SK-N-SH (cell line): ENCODE measurements around the gene RALGDS. TPM values are rescaled to one million over a fixed set of nuclear protein-coding genes. Genes with fewer than 3 reads are reported as not detected.

Experiments
- CTCF ChIA-PET: fragments of 300-600, 350-600 bp; formaldehyde crosslinking; extraction: SDS; loops from one replicate; lab custom pipeline; 2021; lab: Yijun Ruan, JAX
- POLR2A ChIA-PET: fragments of 350-600 bp; sonication (Branson Sonifier 250); formaldehyde crosslinking; extraction: SDS; loops from one replicate; lab custom pipeline; 2020; ENCODE audit warnings: antibody characterized with exemption, inconsistent platforms; lab: Yijun Ruan, JAX
- DNase-seq: peaks from one replicate; pipeline ENCODE4 v3.0.0; 2012
- H2AFZ ChIP-seq: fragments of 200-600 bp; sonication (generic); 2 replicates; pipeline ENCODE4 v1.8.1; 2016; ENCODE audit warnings: antibody characterized with exemption, mild to moderate bottlenecking, low read depth
- H3F3A ChIP-seq: fragments of 200-600 bp; sonication (generic); replicated peaks from 2 replicates; pipeline ENCODE3; 2016; ENCODE audit warnings: antibody characterized with exemption, mild to moderate bottlenecking; ENCODE audit not compliant: insufficient read depth
- H3K27ac ChIP-seq, 2 experiments: fragments of 200-500 bp in 1 of 2; fragments of 200-600 bp in 1 of 2; sonication (Bioruptor generic) in 1 of 2; sonication (generic), shearing (Covaris generic) in 1 of 2; 2 replicates each; pipeline versions ENCODE4 v1.5.1 to v1.6.1; 2014 to 2016; ENCODE audit warnings: low read depth in 2 of 2, inconsistent platforms in 1 of 2, low read length in 1 of 2, mild to moderate bottlenecking in 1 of 2, mixed read lengths in 1 of 2
- H3K27me3 ChIP-seq: fragments of 200-600 bp; sonication (generic), shearing (Covaris generic); 2 replicates; pipeline ENCODE4 v1.6.1; 2016; ENCODE audit warnings: mixed run types; ENCODE audit not compliant: insufficient read depth
- H3K36me3 ChIP-seq, 2 experiments: fragments of 200-500 bp in 1 of 2; fragments of 200-600 bp in 1 of 2; sonication (Bioruptor generic) in 1 of 2; sonication (generic) in 1 of 2; replicated peaks in 1 of 2; 2 replicates each; pipeline versions ENCODE3 to v1.5.1; 2014 to 2016; ENCODE audit warnings: low read length in 1 of 2, mild to moderate bottlenecking in 1 of 2; ENCODE audit not compliant: insufficient read depth in 2 of 2, control insufficient read depth in 1 of 2
- H3K4me1 ChIP-seq, 2 experiments: fragments of 200-500 bp in 1 of 2; fragments of 200-600 bp in 1 of 2; sonication (Bioruptor generic) in 1 of 2; sonication (generic), shearing (Covaris generic) in 1 of 2; 2 replicates each; pipeline versions ENCODE4 v1.5.1 to v1.6.1; 2014 to 2016; ENCODE audit warnings: low read depth in 1 of 2, low read length in 1 of 2, mixed run types in 1 of 2; ENCODE audit not compliant: insufficient read depth in 2 of 2, control insufficient read depth in 1 of 2
- H3K4me2 ChIP-seq: fragments of 200-600 bp; sonication (generic), shearing (Covaris generic); 2 replicates; pipeline ENCODE4 v1.6.1; 2017; ENCODE audit warnings: mixed run types
- H3K4me3 ChIP-seq, 2 experiments: fragments of 200-500 bp in 1 of 2; fragments of 200-600 bp in 1 of 2; sonication (Bioruptor generic) in 1 of 2; sonication (generic), shearing (Covaris generic) in 1 of 2; 2 replicates each; pipeline versions ENCODE4 v1.5.1 to v1.8.1; 2014 to 2016; ENCODE audit warnings: low read depth in 2 of 2, inconsistent platforms in 1 of 2, low read length in 1 of 2, mild to moderate bottlenecking in 1 of 2, mixed read lengths in 1 of 2, moderate library complexity in 1 of 2
- H3K79me2 ChIP-seq: fragments of 200-600 bp; sonication (generic); 2 replicates; pipeline ENCODE4 v1.8.1; 2017; ENCODE audit warnings: mild to moderate bottlenecking; ENCODE audit not compliant: insufficient read depth
- H3K9ac ChIP-seq: fragments of 200-600 bp; sonication (generic); 2 replicates; pipeline ENCODE4 v1.6.1; 2017; ENCODE audit warnings: mixed run types
- H3K9me2 ChIP-seq: fragments of 200-600 bp; sonication (generic); 2 replicates; pipeline ENCODE4 v1.6.1; 2017; ENCODE audit warnings: mixed run types
- H3K9me3 ChIP-seq: fragments of 200-600 bp; sonication (generic); 2 replicates; pipeline ENCODE4 v1.6.1; 2017; ENCODE audit warnings: mixed run types, mild to moderate bottlenecking, moderate library complexity
- H4K20me1 ChIP-seq: fragments of 200-600 bp; sonication (generic); 2 replicates; pipeline ENCODE4 v1.6.1; 2017; ENCODE audit warnings: mild to moderate bottlenecking, mixed run types; ENCODE audit not compliant: insufficient read depth
- CHD2 ChIP-seq: fragments of 150-350 bp; IDR thresholded peaks from 2 replicates; pipeline ENCODE4 v1.6.1; 2018; ENCODE audit warnings: low read length; ENCODE audit not compliant: partially characterized antibody
- FOXJ3 ChIP-seq: sonication (generic); formaldehyde crosslinking; IDR thresholded peaks from 2 replicates; pipeline ENCODE4 v1.5.1; 2020; ENCODE audit warnings: mild to moderate bottlenecking, missing genetic modification reagents
- FOXM1 ChIP-seq: IDR thresholded peaks from 2 replicates; pipeline ENCODE4 v1.4.0; 2012; ENCODE audit warnings: low read depth, mild to moderate bottlenecking
- GABPA ChIP-seq: IDR thresholded peaks from 2 replicates; pipeline ENCODE4 v1.4.0; 2012; ENCODE audit warnings: low read depth, mild to moderate bottlenecking
- GATA2 ChIP-seq: sonication (generic); formaldehyde crosslinking; IDR thresholded peaks from 2 replicates; pipeline ENCODE4 v1.5.0; 2020; ENCODE audit warnings: mild to moderate bottlenecking, missing genetic modification reagents
- IRF3 ChIP-seq: fragments of 150-350 bp; IDR thresholded peaks from 2 replicates; pipeline ENCODE4 v1.6.1; 2016; ENCODE audit warnings: mild to moderate bottlenecking, low read depth, low read length
- JUND ChIP-seq: IDR thresholded peaks from 2 replicates; pipeline ENCODE4 v1.4.0; 2012
- MEF2A ChIP-seq: IDR thresholded peaks from 2 replicates; pipeline ENCODE4 v1.4.0; 2012; ENCODE audit warnings: low read depth, borderline replicate concordance
- NFIC ChIP-seq: IDR thresholded peaks from 2 replicates; pipeline ENCODE4 v1.4.0; 2012; ENCODE audit warnings: borderline replicate concordance
- POLR2AphosphoS5 ChIP-seq: IDR thresholded peaks from 2 replicates; pipeline ENCODE4 v1.6.1; 2012; ENCODE audit warnings: low read depth, low read length
- RAD21 ChIP-seq: IDR thresholded peaks from 2 replicates; pipeline ENCODE4 v1.6.1; 2012; ENCODE audit warnings: mild to moderate bottlenecking, low read length
- RFX5 ChIP-seq: IDR thresholded peaks from 2 replicates; pipeline ENCODE4 v1.6.1; 2012; ENCODE audit warnings: mild to moderate bottlenecking, improper control_type of control experiment, low read length
- RXRA ChIP-seq: IDR thresholded peaks from 2 replicates; pipeline ENCODE4 v1.4.0; 2012; ENCODE audit warnings: low read depth, mild to moderate bottlenecking, borderline replicate concordance
- SIN3A ChIP-seq: IDR thresholded peaks from 2 replicates; pipeline ENCODE4 v1.6.1; 2012; ENCODE audit warnings: low read depth, mild to moderate bottlenecking, low read length, moderate library complexity, borderline replicate concordance
- TAF1 ChIP-seq: IDR thresholded peaks from 2 replicates; pipeline ENCODE4 v1.6.1; 2012; ENCODE audit warnings: low read depth, mild to moderate bottlenecking, low read length, moderate library complexity, borderline replicate concordance
- TCF12 ChIP-seq: IDR thresholded peaks from 2 replicates; pipeline ENCODE4 v1.4.0; 2012
- TEAD4 ChIP-seq: IDR thresholded peaks from 2 replicates; pipeline ENCODE4 v1.4.0; 2012; ENCODE audit warnings: mild to moderate bottlenecking, borderline replicate concordance; ENCODE audit not compliant: insufficient read depth
- WGBS: methylation state at CpG from one replicate; pipeline ENCODE4 v1.1.6; 2017; ENCODE audit warnings: low lambda C conversion rate; 5-methylcytosine and 5-hydroxymethylcytosine counted together
- polyA plus RNA-seq, 3 experiments: library from polyadenylated mRNA; depleted of rRNA; stranded (reverse); fragments of >200 nt; gene quantifications; 2 replicates each; pipeline ENCODE4 v1.2.3, GENCODE V29; 2012
- TF ChIP-seq, protein P1 (sequence below): IDR thresholded peaks from 2 replicates; pipeline ENCODE4 v1.4.0; 2012; ENCODE audit warnings: low read depth

The RALGDS gene
- polyA plus RNA-seq, 1 of the 3 experiments (the other 2 are of a cell fraction) = 64.7 TPM

GRCh38 chr9:133128152-133128551 is 7.1 kb upstream of the RALGDS start (continued):
- no peak for TF ChIP-seq TAF1
- no peak for TF ChIP-seq POLR2AphosphoS5
- no peak for TF ChIP-seq GABPA
- no peak for TF ChIP-seq FOXJ3 (CRISPR knock-in tag)
- no peak for TF ChIP-seq NFIC
- TF ChIP-seq, all 33 proteins: peak for 0

DNA sequence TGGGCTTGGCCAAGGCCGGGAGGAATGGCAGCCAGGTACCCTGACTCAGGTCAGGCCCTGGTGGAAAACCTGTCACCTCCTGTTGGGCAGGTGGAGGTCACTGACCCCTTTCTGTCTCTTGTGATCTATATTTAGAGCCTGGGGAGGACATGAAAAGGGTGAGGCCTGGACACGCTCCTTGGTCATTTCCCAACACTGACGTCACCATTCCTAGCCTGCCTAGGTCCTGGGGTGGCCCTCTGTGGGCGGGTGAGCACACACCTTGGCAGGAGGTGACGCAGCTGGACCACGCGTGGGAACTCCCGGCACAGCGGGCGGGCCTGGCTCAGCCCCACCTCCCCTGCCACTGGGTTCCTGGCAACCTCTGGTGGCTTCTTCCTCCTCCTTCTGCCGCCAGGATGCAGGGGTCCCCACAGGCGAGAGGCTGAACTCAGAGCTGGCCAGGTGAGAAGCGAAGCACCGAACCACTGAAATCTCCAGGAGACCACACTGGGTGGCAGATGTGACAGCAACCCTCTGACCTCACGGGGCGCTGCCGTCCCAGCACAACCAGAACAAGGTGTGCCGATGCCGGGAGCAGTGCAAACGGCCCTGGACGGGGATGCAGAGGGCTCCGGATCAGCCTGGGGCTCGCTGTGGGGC is 6.4 kb upstream of the RALGDS start:
- Histone ChIP-seq H2AFZ (no peak overlapping the region), H3K27me3 (no peaks in the 10 kb centered on the region), H4K20me1 (peaks cover 46% of the 10 kb centered on the region), H3K27ac (no peak overlapping the region), H3K9me2 (no peaks in the 10 kb centered on the region), H3K4me1 (peaks cover 12 to 54% of the 10 kb centered on the region in 2 experiments; a peak in 3 of 4 replicates), H3K9ac (no peak overlapping the region), H3F3A (peaks cover 9% of the 10 kb centered on the region), H3K4me3 (no peak overlapping the region), H3K9me3 (no peaks in the 10 kb centered on the region), H3K4me2 (no peak overlapping the region), H3K36me3 (no peaks in the 10 kb centered on the region), H3K79me2 (peaks cover under 1% of the 10 kb centered on the region; the same call in 1 of the 2 replicates)
- DNase-seq = no peak
- 95% methylated on average over 11 of the region's 23 CpGs for WGBS
- ChIA-PET CTCF (interaction anchor here (1.0 to 4.3 kb wide), 4 partner anchors 17 to 28 kb away, joined by 3 to 28 read pairs (median 4); no protein-coding TSS in a partner anchor), POLR2A (no interaction called here)
- TF ChIP-seq TAF1 (no peak), GATA2 (CRISPR knock-in tag) (no peak), TCF12 (no peak), GABPA (no peak), CHD2 (no peak), TEAD4 (no peak), SIN3A (no peak), JUND (no peak), IRF3 (no peak), RXRA (no peak), FOXM1 (no peak), RFX5 (no peak), RAD21 (no peak), MEF2A (no peak)
- TF ChIP-seq, protein P1, sequence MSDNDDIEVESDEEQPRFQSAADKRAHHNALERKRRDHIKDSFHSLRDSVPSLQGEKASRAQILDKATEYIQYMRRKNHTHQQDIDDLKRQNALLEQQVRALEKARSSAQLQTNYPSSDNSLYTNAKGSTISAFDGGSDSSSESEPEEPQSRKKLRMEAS = no peak
